Muscle layer of duodenum (tissue), 2 donors: ENCODE data around the gene MATCAP1.

Experiments used
- H3K27ac ChIP-seq: one replicate; pipeline ENCODE4 v1.7.0; 2013; ENCODE audit warnings: mild to moderate bottlenecking, low read length
- H3K27me3 ChIP-seq: one replicate; pipeline ENCODE4 v1.7.0; 2013; ENCODE audit warnings: low read depth, mild to moderate bottlenecking, control low read depth, low read length
- H3K36me3 ChIP-seq, 2 donors: one replicate each; pipeline ENCODE4 v1.7.0; 2013; ENCODE audit warnings: low read length in 2 of 2, control low read depth in 1 of 2, mild to moderate bottlenecking in 1 of 2; ENCODE audit not compliant: insufficient read depth in 2 of 2, control insufficient read depth in 1 of 2
- H3K4me1 ChIP-seq, 2 donors: one replicate each; pipeline ENCODE4 v1.7.0; 2013; ENCODE audit warnings: low read length in 2 of 2, mild to moderate bottlenecking in 2 of 2, control low read depth in 1 of 2, moderate library complexity in 1 of 2; ENCODE audit not compliant: insufficient read depth in 2 of 2, control insufficient read depth in 1 of 2
- H3K4me3 ChIP-seq, 2 donors: one replicate each; pipeline ENCODE4 v1.7.0; 2013; ENCODE audit warnings: low read length in 2 of 2, low read depth in 1 of 2, mild to moderate bottlenecking in 1 of 2
- H3K9me3 ChIP-seq, 2 donors: one replicate each; pipeline ENCODE4 v1.7.0; 2013; ENCODE audit warnings: low read length in 2 of 2, control low read depth in 1 of 2, mild to moderate bottlenecking in 1 of 2; ENCODE audit not compliant: control insufficient read depth in 1 of 2
- donor health status: healthy.

MATCAP1 gene

DNA sequence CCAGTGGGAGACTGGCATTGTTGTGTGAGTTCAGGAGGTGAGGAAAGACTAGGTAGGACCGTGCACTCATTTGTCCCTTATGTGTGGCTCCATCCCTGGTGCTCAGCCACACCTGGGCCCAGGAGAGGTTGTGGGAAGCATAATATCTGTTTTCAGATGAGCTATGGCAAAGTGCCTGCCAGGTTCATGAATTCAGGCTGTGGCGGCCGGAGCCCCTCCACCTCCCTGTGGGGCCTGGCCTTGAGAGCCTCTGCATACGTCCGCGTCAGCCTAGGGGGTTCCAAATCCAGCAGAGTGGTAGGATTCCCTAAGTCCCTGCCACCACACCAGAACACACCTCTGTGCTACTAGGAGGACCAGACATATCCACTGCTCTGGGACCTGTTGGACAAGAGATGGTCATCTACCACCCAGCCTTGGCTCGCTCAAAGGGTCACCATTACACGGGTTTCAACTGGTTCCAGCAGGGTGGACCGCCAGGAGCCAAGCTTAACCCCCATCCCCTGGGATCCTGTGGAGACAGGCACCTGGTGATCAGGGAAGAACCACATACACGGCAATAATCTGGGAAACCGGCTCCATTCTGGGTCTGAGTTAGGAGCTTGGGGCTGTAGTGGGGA is 35.0 kb downstream of the MATCAP1 start:
- Histone ChIP-seq H3K9me3 (no peaks in the 10 kb centered on the region), H3K4me1 (peaks cover 0 to 17% of the 10 kb centered on the region in 2 donors), H3K4me3 (no peak overlapping the region), H3K27ac (no peak overlapping the region), H3K36me3 (peaks cover 40 to 52% of the 10 kb centered on the region in 2 donors), H3K27me3 (no peaks in the 10 kb centered on the region)

DNA sequence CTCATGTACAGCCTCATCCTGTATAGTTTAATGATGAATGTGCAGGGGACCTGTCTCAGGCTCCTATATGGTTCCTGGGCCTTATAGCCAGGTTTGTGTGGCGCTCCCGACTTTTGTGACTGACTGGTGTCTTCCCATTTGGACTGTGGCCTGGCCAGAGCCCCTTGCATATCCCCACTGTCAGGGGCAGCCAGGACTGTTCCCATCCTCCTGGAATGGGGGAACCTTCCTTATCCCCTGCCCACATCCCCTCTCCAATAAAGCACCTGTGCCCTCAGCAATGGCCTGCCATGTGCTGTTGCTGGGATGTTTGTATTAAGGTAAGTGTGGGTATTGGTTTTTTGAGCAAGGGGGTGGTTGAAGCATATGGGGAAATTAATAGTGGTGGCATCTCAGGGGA is 35.5 kb downstream of the MATCAP1 start:
- Histone ChIP-seq H3K27me3 (no peaks in the 10 kb centered on the region), H3K9me3 (no peaks in the 10 kb centered on the region), H3K36me3 (peaks cover 44 to 56% of the 10 kb centered on the region in 2 donors), H3K4me1 (peaks cover 0 to 17% of the 10 kb centered on the region in 2 donors), H3K4me3 (no peak overlapping the region), H3K27ac (no peak overlapping the region)

DNA sequence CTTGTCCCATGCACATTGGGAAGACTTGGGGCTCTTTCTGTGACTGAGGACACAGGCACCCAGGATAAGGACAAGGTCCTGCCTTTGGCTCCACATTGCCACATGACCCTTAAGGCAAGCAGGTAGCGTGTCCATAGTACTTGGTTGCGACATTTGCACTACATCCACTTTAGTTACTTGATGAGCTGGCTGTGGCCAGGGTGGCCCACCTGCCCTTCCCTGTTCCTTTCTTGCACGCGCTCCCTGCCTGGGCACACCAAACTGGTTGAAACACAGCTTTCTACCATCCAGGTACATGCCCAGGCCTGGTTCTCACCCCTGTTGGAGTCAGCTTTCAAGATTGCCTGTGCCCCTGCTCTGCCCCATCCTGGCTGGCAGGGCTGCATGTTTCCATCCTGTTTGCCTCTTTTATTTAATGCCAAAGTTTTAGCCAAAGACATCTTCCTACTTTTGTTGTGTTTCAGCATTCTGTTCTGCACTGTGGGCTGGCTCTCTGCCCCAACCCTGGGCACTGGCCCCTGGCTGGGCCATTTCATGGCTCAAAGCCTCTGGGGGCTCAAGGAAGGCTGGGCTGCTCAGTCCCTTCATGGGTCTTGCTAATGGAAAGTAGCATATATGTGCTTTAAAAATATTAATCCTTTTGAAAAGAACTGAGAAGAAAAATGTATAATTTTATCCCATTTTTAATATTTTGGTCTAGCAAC is 36.2 kb downstream of the MATCAP1 start:
- Histone ChIP-seq H3K4me1 (peaks cover 0 to 17% of the 10 kb centered on the region in 2 donors), H3K27ac (no peak overlapping the region), H3K9me3 (no peaks in the 10 kb centered on the region), H3K4me3 (no peak overlapping the region), H3K27me3 (no peaks in the 10 kb centered on the region), H3K36me3 (peaks cover 48 to 61% of the 10 kb centered on the region in 2 donors)

DNA sequence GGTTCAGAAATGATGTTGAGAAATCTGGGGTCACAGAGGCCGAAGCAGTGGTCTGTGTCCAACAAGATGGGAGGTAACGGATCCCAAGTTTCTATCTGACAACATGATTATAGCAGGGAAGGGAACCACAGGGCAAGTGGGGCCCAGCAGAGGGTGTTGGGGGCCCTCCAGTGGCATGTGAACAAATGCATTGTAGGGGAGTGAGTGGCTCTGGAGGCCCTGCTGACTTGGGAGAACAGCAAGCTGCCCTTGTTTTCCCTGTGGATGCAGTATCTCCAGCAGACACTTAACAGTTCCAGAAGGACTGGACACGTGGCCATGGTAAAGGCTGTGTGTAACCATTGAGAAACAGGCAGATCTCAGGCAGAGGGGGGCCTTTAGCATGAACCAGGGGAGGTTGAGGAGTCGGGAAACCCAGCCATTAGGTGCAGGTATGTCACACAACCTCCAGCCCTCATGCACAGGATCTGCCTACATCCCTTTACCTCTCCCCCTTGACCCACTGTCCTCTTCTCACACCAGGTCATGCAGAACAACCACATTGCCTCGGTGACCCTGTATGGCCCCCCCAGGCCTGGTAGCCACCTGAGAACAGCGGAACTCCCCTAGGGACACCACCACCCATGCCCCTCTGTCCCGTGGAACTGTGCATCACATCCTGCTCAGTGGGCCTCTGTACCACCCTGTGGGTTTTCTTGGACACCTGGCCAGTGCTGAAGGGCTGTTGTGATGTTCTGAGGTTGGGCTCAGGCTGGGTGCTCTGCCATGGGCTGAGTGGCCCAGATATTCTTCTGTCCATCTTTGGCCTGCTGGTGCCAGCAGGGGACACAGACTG is 37.0 kb downstream of the MATCAP1 start:
- Histone ChIP-seq H3K36me3 (peaks cover 55 to 70% of the 10 kb centered on the region in 2 donors), H3K9me3 (no peaks in the 10 kb centered on the region), H3K27ac (no peak overlapping the region), H3K4me1 (peaks cover 0 to 17% of the 10 kb centered on the region in 2 donors), H3K4me3 (no peak overlapping the region), H3K27me3 (no peaks in the 10 kb centered on the region)

DNA sequence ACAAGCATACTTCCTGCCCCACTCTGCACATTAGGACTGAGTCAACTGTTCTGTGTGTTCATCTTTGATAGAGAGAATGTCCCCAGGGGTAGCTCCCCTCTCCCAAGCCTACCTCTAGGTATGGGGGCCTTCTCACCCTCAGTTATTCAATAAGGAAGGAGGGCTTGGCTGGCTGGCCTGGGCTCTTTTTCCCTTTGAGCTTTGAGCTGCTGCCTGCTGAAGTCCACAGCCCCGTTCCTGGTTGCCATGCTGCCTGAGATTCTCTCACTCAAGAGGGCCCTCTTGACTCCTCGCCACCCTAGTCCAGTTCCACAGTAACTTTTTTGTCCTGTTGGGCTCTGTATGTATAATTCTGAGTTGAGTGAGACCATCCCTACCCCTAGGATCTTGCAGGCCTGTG is 38.0 kb downstream of the MATCAP1 start:
- H3K9me3 ChIP-seq, result no peaks in the 10 kb centered on the region
- peaks cover 64 to 79% of the 10 kb centered on the region in 2 donors for H3K36me3 ChIP-seq
- no peak overlapping the region for H3K27ac ChIP-seq

DNA sequence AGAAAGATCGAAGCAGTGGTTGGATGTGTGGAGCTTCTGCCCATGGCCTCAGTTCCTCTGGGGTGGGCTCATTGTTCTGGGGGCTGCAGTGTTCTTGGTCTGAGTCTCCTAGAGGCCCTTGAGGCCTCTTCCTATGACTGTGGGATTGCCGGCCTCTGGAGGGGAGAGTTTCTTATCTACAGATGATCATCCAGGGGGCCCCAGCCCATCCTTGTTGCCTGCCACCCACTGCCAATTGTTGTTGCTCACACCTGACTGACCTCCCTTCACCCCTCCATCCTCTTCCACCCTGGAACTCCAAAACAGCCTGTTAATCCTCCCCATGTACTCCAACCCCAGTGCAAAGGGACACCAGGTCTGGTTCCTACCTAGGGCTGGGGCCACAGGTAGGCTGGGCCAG is 38.8 kb downstream of the MATCAP1 start:
- Histone ChIP-seq H3K36me3 (peaks cover 72 to 88% of the 10 kb centered on the region in 2 donors), H3K27ac (no peak overlapping the region), H3K27me3 (no peaks in the 10 kb centered on the region), H3K9me3 (no peaks in the 10 kb centered on the region), H3K4me3 (no peak overlapping the region), H3K4me1 (peaks cover 0 to 2% of the 10 kb centered on the region in 2 donors)

More for the DNA sequence above, 38.0 kb downstream of the MATCAP1 start:
- no peaks in the 10 kb centered on the region for H3K27me3 ChIP-seq
- no peak overlapping the region for H3K4me3 ChIP-seq
- H3K4me1 ChIP-seq, result peaks cover 0 to 10% of the 10 kb centered on the region in 2 donors

DNA sequence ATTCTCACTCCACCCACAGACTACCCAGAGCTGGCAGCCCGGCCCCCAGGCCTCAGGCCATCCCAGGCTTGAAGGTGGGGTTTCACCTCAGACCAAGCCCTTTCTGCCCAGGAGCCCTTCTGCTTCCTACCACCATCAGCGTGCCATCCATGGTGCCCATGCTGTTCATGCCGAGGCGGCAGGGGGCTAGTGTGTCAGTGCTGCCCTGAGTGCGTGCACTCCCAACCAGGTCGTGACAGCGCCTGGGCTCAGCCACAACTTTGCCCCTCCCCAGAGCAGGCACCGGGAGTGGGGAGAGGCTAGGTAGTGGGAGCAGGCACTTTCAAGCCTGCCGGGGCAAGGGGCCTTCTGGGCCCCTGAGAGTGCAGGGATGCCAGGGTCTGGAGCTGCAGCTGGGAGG is 41.4 kb downstream of the MATCAP1 start:
- Histone ChIP-seq H3K36me3 (peaks cover 78 to 91% of the 10 kb centered on the region in 2 donors), H3K27me3 (no peaks in the 10 kb centered on the region), H3K4me3 (no peak overlapping the region), H3K4me1 (no peaks in the 10 kb centered on the region), H3K9me3 (no peaks in the 10 kb centered on the region), H3K27ac (no peak overlapping the region)

DNA sequence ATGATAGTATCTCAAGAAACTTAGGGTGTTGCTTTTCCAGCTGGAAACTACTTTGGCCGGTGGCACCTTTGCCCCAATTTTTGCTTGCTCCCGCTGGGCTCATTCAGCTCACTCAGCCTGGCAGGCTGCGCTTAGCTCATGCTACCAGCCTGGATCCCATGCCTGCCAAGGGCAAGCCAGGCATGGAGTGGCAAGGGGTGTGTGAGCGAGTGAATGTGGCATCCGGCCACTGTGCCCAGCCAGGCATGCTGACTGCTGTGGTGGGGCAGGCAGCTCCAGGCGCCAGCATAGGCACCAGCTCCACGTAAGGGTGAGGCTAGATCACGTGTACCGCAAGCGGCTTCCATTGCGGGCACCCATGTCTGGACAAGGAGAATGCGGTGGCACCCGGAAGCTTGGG is 42.4 kb downstream of the MATCAP1 start:
- no peaks in the 10 kb centered on the region for H3K9me3 ChIP-seq

DNA sequence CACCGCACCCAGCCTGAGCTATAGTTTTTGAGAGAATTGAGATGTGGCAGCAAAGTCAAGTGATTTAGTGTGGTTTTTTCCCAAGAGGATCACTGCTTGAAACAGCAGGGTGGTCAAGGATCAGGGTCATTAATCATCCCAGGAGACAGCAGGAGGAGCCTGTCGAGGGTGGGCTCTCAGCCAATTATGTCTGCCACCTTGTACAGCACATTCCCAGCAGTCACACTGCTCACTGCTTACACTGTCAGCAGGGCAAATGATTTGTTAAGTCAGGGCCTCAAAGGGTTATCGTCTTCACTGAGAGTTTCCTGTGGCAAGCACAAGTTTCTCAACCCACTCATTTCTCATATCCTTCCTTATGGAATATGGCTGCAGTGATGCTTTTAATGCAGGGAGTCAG is 46.2 kb downstream of the MATCAP1 start:
- Histone ChIP-seq H3K4me3 (no peak overlapping the region), H3K27me3 (no peaks in the 10 kb centered on the region), H3K4me1 (no peaks in the 10 kb centered on the region), H3K9me3 (no peaks in the 10 kb centered on the region), H3K36me3 (peaks cover 62 to 89% of the 10 kb centered on the region in 2 donors), H3K27ac (no peak overlapping the region)

More for the DNA sequence above, 42.4 kb downstream of the MATCAP1 start:
- no peak overlapping the region for H3K27ac ChIP-seq
- H3K4me3 ChIP-seq, result no peak overlapping the region
- no peaks in the 10 kb centered on the region for H3K4me1 ChIP-seq
- peaks cover 70 to 91% of the 10 kb centered on the region in 2 donors for H3K36me3 ChIP-seq
- H3K27me3 ChIP-seq, result no peaks in the 10 kb centered on the region

DNA sequence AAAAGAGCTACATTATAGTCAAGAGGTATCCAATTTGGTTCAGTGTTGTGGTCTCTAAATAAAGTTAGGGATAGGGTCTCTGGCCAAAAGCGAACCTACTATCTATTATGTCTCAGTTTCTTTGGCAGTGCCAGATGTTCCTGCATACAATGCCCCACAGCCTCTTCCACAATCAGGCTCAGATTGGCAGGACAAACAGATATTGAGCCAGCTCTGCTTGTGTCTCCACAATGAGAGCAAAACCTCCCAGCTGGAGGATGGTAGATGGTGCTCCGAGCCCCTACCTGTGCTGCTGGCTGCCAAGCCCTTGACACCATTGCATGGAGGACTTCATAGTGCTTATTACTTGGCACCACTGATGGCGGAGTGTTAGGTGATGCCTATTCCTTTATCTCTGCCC is 54.3 kb downstream of the MATCAP1 start:
- no peaks in the 10 kb centered on the region for H3K4me1 ChIP-seq
- no peak overlapping the region for H3K4me3 ChIP-seq
- peaks cover 40 to 57% of the 10 kb centered on the region in 2 donors for H3K36me3 ChIP-seq
- no peaks in the 10 kb centered on the region for H3K27me3 ChIP-seq
- H3K27ac ChIP-seq, result no peak overlapping the region
- no peaks in the 10 kb centered on the region for H3K9me3 ChIP-seq

DNA sequence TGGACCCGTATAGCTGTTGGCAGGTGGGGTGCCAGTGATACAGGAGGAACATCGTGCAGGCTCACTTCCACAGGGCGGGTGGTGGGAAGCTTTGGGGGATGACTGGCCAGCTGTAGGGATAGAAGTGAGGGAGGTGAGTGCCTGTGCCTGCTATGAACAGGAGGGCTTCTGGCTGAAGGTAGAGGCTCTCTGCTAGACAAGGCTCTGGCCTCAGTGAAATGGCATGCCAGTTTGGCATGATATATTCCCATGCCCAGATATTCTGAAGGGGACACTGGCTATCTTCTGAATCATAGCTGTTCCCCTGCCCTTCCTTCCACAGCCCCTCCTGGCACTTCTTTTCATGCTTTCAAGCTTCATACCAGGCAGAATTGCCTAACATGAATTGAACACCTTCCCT is 54.9 kb downstream of the MATCAP1 start:
- Histone ChIP-seq H3K27ac (no peak overlapping the region), H3K27me3 (no peaks in the 10 kb centered on the region), H3K4me3 (no peak overlapping the region), H3K9me3 (no peaks in the 10 kb centered on the region), H3K4me1 (no peaks in the 10 kb centered on the region), H3K36me3 (peaks cover 40 to 56% of the 10 kb centered on the region in 2 donors)
